OCI-LY7 (cell line): Measurements from ENCODE around the gene LHPP.

Experiments
- EZH2phosphoT487 ChIP-seq: fragments of 200-600 bp; sonication (generic); IDR thresholded peaks from 2 replicates; pipeline ENCODE4 v1.6.1; 2018; ENCODE audit warnings: low read depth, borderline replicate concordance, mild to moderate bottlenecking, mixed run types, antibody characterized with exemption, low read length, moderate library complexity, mixed read lengths
- TF ChIP-seq, protein P1 (sequence below): fragments of 200-600 bp; sonication (generic); conservative IDR thresholded peaks from 2 replicates; pipeline ENCODE4 v1.5.1; 2014; ENCODE audit warnings: mild to moderate bottlenecking, antibody characterized with exemption, low read length, moderate library complexity, mixed read lengths

GRCh38 chr10:124458473-124458872 lies 3.1 kb upstream of the LHPP start:
- no peak for TF ChIP-seq EZH2phosphoT487
- TF ChIP-seq, protein P1, sequence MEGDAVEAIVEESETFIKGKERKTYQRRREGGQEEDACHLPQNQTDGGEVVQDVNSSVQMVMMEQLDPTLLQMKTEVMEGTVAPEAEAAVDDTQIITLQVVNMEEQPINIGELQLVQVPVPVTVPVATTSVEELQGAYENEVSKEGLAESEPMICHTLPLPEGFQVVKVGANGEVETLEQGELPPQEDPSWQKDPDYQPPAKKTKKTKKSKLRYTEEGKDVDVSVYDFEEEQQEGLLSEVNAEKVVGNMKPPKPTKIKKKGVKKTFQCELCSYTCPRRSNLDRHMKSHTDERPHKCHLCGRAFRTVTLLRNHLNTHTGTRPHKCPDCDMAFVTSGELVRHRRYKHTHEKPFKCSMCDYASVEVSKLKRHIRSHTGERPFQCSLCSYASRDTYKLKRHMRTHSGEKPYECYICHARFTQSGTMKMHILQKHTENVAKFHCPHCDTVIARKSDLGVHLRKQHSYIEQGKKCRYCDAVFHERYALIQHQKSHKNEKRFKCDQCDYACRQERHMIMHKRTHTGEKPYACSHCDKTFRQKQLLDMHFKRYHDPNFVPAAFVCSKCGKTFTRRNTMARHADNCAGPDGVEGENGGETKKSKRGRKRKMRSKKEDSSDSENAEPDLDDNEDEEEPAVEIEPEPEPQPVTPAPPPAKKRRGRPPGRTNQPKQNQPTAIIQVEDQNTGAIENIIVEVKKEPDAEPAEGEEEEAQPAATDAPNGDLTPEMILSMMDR = no peak
